Dedifferentiated amniotic fluid mesenchymal stem cell (primary cell): ENCODE measurements around the gene PKNOX2.

ENCODE experiments used
- DNase-seq: peaks from one replicate; pipeline ENCODE4 v3.0.0-alpha.2; 2016; ENCODE audit errors: extremely low spot score

Gene PKNOX2

DNA sequence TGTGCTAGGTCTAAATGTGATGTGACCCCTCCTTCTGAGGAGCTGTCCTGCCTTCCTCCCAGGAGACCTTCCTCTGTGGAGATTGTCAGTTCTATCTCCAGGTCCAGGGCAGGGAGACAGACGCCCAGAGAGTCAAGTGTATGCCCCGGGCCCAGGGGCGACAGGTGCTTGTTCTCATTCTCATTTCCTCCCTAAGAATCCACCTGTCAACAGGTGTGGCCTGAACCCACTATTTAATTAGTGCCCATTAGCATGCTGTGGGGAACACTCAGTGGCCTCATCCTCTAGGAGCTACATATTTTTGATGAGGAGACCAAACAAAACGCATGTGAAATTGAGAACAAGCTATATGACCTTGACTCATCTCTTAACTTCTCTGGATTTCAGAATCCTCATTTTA lies 9.5 kb downstream of the PKNOX2 start:
- no peak for DNase-seq

DNA sequence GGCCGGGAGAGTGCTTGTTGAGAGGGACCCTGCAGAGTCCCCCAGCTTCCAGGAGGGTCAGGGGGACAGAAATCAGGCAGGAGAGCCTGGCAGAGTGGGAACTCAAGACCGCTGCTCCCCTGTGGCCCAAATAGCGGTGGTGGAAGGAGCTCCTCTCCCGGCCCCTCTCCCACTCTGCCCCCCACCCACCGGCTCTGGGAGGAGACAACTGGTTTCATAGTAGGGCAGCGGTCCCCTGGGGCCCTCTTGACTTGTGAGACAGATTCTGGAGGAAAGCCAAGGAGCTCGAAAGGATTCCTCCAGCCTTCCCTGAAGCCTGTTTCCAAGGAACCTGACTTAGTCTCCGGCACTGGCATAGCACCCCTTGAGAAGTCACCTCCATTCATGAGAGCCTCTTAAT lies 10.1 kb downstream of the PKNOX2 start:
- no peak for DNase-seq

GRCh38 chr11:125175166-125175565 lies 10.6 kb downstream of the PKNOX2 start:
- no peak for DNase-seq

GRCh38 chr11:125175896-125176575 lies 11.5 kb downstream of the PKNOX2 start:
- no peak for DNase-seq

- DNase-seq = no peak
These were observed 12.3 kb downstream of the PKNOX2 start for GRCh38 chr11:125176866-125177265.

DNA sequence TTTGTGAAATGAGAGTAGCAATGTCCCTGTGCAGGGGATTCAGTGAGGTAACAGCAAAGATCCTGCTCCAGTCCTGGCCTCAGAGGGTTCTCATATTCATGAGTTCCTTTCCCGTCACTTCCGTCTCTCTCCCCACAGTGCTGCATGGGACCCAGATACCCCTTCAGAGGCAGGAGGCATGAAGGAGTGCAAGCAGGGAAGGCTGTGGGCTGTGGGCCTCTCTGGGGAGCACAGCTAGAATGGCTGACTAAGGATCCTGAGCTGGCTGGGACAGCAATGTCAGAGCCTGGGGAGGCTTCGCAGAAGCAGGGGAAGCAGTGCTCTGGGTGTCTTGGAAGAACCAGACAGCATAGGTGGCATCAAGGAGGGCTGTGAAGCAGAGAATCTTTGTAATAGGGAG lies 13.0 kb downstream of the PKNOX2 start:
- no peak for DNase-seq

DNA sequence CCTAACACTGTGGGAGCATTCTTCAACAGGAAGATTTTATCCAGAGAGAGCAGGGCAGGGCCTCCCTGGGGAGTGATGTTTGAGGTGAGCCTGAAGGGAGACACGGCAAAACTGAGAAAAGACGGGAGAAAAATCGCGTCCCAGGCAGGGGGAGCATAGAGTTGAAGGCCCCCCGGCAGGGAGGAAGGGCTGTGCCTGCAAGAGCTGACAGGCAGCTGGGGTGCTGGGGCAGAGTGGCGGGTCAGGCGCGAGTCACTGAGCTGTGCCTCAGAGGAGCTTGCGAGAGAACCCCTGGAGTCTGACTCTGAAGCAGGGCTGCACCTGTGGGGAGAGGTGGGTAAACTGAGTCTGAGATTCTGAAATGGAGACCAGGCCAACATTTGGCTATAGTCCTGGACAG lies 14.8 kb downstream of the PKNOX2 start:
- DNase-seq = no peak

GRCh38 chr11:125179895-125180294 lies 15.3 kb downstream of the PKNOX2 start:
- DNase-seq = no peak

- no peak for DNase-seq
These were observed 16.1 kb downstream of the PKNOX2 start for GRCh38 chr11:125180413-125181305.

DNA sequence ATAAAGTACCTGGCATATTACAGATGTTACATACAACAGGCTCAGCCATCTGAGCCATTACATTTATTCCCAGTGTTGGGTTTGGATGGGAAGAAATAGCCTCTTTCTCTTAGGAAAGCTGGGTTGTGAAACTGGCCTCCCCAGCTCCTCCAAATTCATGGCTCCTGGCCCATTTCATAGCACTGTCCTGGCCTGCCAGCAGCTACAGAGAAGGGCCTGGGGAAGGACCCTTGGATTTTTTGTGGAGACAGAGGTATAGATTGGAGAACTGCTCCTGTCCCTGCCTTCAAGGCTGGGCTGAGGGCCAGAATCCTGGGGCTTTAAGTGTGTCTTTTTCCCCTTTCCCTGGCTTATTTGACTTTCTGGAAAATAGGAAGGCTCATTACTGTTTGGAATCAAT lies 18.0 kb downstream of the PKNOX2 start:
- DNase-seq = no peak

DNA sequence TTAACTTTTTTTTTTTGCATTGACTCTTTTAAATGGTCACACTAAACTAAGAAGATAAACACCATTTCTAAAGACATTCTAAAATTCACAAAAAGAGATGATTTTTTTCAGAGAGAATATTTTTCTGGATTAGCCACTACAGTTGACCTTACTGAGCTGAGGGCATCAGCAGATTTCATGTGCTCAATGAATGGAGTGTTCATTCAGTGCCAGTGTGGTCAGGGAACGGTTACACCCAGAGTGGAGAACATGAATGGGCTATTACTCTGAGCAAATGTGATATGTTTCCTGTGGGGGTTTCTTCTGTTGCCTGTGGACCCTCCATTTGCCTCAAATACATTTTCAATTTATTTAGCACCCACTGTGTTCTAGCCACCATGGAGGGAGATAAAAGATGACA lies 19.1 kb downstream of the PKNOX2 start:
- DNase-seq = no peak

DNA sequence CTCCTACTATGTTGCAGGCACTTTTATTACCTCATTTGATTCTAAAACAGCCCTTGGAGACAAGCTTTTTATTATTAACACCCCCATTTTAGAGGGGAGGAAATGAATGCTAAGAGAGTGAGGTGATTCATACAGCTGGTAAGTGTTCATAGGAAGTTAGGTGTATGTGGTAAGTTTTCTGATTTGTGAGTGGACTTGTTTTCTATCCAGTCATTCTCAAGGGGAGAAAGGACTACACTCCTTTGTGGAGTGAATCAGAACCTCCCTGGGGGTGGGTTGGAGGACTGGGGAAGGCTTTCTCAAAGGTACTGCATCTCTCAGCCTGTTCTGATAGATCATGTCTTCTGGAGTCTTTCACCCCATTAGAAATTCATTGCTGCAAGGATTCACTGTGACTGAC lies 23.5 kb downstream of the PKNOX2 start:
- no peak for DNase-seq

DNA sequence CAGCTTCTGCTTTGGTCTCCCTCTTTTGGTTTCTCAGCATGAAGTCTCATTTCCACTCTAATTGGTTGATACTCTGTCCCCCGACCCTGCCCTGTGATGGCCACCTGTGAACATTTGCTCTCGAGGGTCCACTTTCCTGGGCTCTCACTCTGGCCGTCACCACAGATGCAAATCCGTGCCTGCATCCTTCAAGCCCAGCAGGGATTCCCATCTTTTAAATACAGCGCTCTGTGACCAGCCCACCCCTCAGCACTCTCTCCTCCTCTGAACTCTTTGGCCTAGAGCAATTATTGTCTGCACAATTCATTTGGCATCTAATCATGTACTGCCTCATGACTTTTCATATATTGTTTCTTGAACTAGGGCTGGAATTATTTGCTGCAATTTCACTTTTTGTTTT lies 26.0 kb downstream of the PKNOX2 start:
- no peak for DNase-seq

DNA sequence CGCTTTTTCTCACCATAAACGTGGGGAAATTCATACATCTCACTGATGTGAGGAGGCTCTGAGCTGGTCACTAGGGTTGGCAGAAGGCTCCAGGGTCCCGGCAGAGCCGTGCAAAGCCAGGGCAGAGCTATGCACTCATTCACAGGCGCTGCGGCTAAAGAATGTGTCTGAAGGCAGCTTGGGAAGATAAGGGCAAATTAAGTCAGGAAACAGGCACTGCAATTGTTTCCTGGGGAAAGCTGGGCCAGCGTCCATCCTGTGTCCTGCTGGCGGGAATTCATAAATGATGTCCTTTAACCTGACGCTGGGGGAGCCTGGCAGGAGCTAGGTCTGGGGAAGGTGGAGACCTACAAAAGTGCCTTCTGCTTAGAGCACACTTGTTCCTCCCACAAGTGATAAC lies 27.6 kb downstream of the PKNOX2 start:
- DNase-seq = no peak

- DNase-seq = no peak
These were observed 28.3 kb downstream of the PKNOX2 start for GRCh38 chr11:125192717-125193415.

DNA sequence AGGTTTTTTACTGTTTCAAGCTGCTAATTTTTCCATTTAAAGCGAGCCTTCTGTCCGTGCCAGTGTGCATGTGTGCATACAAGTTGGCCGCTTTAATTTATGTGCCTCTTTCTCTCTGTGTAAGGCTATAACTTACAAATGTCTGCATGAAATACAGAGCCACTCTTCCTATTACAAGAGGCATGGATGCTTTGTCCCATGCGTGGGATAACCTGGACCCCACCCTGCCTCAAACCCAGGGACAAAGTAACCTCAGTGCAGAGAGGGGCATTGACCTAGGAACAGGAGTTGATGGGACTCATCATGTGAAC lies 28.8 kb downstream of the PKNOX2 start:
- DNase-seq = no peak

DNA sequence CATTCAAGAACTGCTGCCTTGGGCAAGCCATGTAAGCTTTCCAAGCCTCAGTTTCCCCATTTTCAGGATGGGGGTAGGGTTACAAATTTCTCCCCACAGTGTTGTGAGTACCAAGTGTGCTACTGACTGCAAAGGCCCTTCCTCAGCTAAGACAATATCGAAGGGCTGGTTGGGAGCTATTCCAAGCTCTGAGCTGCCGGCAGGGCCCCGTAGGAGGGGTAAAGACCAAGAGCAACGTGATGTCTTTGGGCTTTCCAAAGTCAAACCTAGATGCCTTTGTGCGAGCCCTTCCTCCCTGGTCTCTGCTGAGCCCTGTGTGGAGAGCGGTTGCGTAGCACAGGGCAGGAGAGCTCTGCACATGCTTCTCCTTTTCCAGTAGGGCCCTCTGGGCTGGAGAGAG lies 29.3 kb downstream of the PKNOX2 start:
- DNase-seq = no peak

DNA sequence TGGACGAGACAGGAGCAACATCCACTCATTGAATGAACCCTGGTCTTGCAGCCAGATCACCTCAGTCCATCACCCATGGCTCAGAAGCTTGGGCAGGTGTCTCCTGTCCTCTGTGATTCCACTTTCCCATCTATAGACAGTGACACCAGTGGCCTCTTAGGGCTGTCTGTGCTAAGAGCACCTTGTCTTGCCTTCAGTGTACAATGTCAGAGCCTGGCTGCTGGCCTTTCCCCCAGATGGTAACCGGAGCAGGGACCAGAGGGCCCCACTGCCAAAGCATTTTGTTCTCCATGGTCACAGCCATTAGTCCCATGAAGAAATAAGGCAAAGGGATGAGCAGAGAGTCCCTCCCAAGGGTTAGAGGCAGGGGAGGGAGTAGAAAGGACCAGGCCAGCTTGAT lies 35.4 kb downstream of the PKNOX2 start:
- DNase-seq = no peak

GRCh38 chr11:125200441-125200840 lies 35.9 kb downstream of the PKNOX2 start:
- DNase-seq = no peak

DNA sequence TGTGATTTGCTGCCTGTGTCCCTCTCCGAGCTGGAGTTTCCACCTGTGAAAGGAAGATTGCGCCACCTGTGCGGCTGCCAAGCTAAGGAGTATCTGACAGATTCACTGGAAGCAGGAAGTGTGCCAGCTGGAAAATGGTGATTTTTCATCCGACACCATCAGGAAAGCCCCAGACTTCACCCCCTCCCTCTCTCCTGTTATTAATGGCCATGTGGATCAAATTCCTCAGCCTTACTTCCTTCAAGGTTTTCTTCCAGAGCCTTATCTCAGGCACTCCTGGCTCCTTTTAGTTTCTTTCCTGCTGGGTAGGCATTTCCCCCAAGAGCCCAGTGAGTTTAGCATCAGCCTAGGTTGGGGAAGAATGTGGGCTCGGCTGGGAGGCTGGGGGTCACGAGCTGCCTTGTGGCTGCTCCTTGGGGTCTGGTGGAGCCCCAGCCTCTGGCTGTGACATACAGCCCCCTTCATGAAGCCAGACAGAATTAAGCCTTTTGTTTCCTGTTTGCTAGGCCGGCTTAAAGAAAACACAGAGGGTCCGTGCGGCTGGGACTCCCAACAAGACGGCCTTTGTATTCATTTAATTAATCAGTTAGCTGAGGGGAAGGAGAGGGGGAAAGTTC lies 37.1 kb downstream of the PKNOX2 start:
- DNase-seq = no peak

DNA sequence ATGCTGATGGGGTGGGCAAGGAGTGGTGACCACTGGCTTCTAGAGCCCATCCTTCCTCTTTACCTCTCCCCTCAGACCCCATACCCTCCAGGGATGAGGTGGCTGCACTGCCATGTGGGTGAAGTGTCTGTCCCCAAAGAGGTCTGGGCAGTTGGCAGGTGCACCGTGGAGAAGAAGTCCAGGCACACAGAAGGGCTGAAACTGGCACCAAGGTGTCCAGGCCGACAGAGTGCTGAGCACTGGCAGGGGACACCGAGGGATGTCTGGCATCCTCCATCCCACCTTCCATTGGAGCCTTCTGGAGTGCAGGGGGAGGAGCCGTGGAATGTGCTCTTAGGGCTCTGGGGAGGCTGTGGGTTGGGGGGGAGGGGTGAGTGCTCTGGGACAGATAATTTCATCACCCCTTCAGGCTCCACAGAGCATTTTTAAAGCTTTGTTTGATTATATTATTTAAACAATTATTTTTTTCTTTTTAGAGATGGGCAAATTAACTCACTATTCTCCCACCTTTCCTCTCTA lies 37.9 kb downstream of the PKNOX2 start:
- no peak for DNase-seq

DNA sequence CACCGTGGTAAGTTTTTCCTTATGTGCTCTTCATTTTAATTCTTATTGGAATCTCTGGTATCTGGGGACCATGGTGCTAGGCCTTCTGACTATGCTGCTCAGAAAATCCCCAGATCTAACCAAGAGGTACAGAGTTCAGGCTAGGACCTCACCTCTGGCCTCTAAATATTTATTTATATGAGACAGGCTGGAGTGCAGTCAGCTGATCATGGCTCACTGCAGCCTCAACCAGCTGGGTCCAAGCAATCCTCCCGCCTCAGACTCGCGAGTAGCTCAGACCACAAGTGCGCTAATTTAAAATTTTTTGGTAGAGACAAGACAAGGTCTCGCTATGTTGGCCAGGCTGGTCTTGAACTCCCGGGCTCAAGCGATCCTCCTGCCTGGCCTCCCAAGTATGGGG lies 38.4 kb downstream of the PKNOX2 start:
- no peak for DNase-seq
